NCI-H82 treated with DMSO at 0.1 percent for 48 hours (cell line): Measurements from ENCODE around the gene MIF4GD.

ENCODE experiments used
- DNase-seq: peaks from one replicate; lab custom pipeline; 2025; ENCODE audit not compliant: unreplicated experiment; lab: John Stamatoyannopoulos, UW

Gene MIF4GD

GRCh38 chr17:75238020-75238580, 32.9 kb downstream of the MIF4GD start:
- no peak for DNase-seq

GRCh38 chr17:75237100-75238014, 33.7 kb downstream of the MIF4GD start:
- DNase-seq = no peak

- DNase-seq = no peak
Measured at GRCh38 chr17:75232786-75233185, 38.2 kb downstream of the MIF4GD start.

- DNase-seq = no peak
Measured at GRCh38 chr17:75231741-75232464, 39.1 kb downstream of the MIF4GD start.

- DNase-seq = no peak
Measured at GRCh38 chr17:75231071-75231470, 40.0 kb downstream of the MIF4GD start.

GRCh38 chr17:75228847-75229246, 42.2 kb downstream of the MIF4GD start:
- no peak for DNase-seq

- no peak for DNase-seq
Measured at GRCh38 chr17:75228305-75228704, 42.7 kb downstream of the MIF4GD start.

GRCh38 chr17:75227729-75228128, 43.3 kb downstream of the MIF4GD start:
- DNase-seq = no peak

GRCh38 chr17:75225016-75225415, 46.0 kb downstream of the MIF4GD start:
- no peak for DNase-seq

- DNase-seq = no peak
Measured at GRCh38 chr17:75219815-75220214, 51.2 kb downstream of the MIF4GD start.

GRCh38 chr17:75218131-75218530, 52.9 kb downstream of the MIF4GD start:
- DNase-seq = no peak
